ENCODE data around the gene CPLANE2.
"Not testable (repeated sequence)": the region's sequence is repeated elsewhere in the genome, so short reads cannot be mapped to it uniquely, and the experiment has no call there.

The CPLANE2 gene

GRCh38 chr1:16217061-16217785 is 19.8 kb downstream of the CPLANE2 start:
- no peak for TF ChIP-seq CTCF (IDR thresholded peaks at IDR 0.05; ENCODE audit: insufficient read depth, low read length, poor library complexity, severe bottlenecking)
- Histone ChIP-seq H3K36me3 (ENCODE audit: control insufficient read depth, insufficient read depth, low read length) (no peaks in the 10 kb centered on the region), H3K4me3 (replicated peaks; ENCODE audit: low read depth, low read length) (peak overlapping the region; percentile 57)

GRCh38 chr1:16215882-16216753 is 20.9 kb downstream of the CPLANE2 start:
- H3K36me3 ChIP-seq (ENCODE audit: control insufficient read depth, insufficient read depth, low read length) = no peaks in the 10 kb centered on the region
- no peak for TF ChIP-seq CTCF (IDR thresholded peaks at IDR 0.05; ENCODE audit: insufficient read depth, low read length, poor library complexity, severe bottlenecking)
- H3K4me3 ChIP-seq (replicated peaks; ENCODE audit: low read depth, low read length) = peak overlapping the region; percentile 57
- peak; percentile 59 for DNase-seq (ENCODE audit: extremely low read depth, insufficient read length)
- no peaks in the 10 kb centered on the region; the same call in 1 of the 2 replicates for H3K27me3 ChIP-seq (replicated peaks; ENCODE audit: control insufficient read depth, insufficient read depth, low read length)

More at GRCh38 chr1:16217061-16217785, 19.8 kb downstream of the CPLANE2 start:
- H3K27me3 ChIP-seq (replicated peaks; ENCODE audit: control insufficient read depth, insufficient read depth, low read length) = no peaks in the 10 kb centered on the region; the same call in 1 of the 2 replicates
- peak; percentile 92 for DNase-seq (ENCODE audit: extremely low read depth, insufficient read length)

DNA sequence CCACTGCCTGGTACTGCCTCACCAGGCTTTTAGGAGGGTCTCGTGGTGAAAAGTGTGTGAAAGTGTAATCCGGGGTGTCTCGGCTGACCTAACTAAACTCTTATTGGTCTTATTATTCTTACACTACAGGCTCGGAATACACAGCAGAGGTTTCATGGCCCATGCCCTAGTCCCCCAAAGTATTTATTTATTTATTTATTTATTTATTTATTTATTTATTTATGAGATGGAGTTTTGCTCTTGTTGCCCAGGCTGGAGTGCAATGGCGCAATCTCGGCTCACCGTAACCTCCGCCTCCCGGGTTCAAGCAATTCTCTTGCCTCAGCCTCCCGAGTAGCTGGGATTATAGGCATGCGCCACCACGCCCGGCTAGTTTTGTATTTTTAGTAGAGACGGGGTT is 21.7 kb downstream of the CPLANE2 start:
- not testable (repeated sequence) for H3K4me3 ChIP-seq (replicated peaks; ENCODE audit: low read depth, low read length); H3K36me3 ChIP-seq (ENCODE audit: control insufficient read depth, insufficient read depth, low read length); H3K27me3 ChIP-seq (replicated peaks; ENCODE audit: control insufficient read depth, insufficient read depth, low read length); DNase-seq (ENCODE audit: extremely low read depth, insufficient read length)

DNA sequence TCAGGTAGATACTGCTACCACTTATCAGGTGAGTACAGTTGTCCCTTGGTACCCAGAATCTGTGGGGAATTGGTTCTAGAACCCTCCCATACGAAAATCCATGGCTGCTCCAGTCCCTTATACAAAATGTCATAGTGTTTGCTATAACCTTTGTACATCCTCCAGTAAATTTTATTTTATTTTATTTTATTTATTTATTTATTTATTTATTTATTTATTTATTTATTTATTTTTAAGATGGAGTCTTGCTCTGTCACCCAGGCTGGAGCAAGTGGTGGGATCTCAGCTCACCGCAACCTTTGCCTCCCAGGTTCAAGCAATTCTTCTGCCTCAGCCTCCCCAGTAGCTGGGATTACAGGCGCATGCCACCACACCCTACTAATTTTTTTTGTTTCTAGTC is 23.4 kb downstream of the CPLANE2 start:
- H3K4me3 ChIP-seq (replicated peaks; ENCODE audit: low read depth, low read length); H3K36me3 ChIP-seq (ENCODE audit: control insufficient read depth, insufficient read depth, low read length); DNase-seq (ENCODE audit: extremely low read depth, insufficient read length); H3K27me3 ChIP-seq (replicated peaks; ENCODE audit: control insufficient read depth, insufficient read depth, low read length): not testable (repeated sequence)

GRCh38 chr1:16213013-16213412 is 24.0 kb downstream of the CPLANE2 start:
- H3K27me3 ChIP-seq (replicated peaks; ENCODE audit: control insufficient read depth, insufficient read depth, low read length) = no peaks in the 10 kb centered on the region; the same call in 1 of the 2 replicates
- no peaks in the 10 kb centered on the region for H3K36me3 ChIP-seq (ENCODE audit: control insufficient read depth, insufficient read depth, low read length)
- no peak overlapping the region for H3K4me3 ChIP-seq (replicated peaks; ENCODE audit: low read depth, low read length)
- DNase-seq (ENCODE audit: extremely low read depth, insufficient read length) = no peak
- TF ChIP-seq CTCF (IDR thresholded peaks at IDR 0.05; ENCODE audit: insufficient read depth, low read length, poor library complexity, severe bottlenecking) = no peak

DNA sequence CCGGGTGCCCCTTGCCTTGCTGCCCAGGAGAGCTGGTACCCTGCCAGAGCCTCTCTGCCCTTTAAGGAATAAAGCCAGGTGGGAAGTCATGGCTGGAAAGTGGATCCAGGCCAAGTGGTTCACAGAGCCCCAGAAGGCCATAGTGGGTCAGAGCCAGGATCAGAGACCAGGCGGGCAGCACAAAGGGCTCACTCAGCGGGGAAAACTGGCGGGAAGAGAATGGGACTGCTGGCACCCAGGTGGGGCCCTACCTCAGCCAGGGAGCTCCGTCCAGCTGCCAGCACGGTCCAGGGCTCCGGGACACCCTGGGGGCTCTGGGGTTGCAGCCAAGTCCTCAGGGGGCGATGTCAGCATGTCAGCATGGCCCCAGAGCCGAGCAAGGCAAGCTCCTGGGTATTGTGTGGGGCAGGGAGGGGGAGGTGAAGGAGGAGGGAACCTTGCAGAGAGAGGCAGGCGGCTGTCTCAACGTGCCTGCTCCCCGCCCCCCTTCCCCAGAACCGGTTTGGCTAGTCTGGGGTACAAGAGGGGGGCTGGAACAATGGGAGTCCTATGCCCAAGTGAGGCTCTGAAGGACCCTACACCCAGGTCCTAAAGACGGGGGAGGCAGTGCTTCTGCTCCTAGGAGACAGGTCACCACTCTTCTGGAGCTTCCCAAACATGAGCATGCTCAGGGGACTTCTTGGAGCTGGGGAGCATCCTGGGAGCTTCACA is 24.6 kb downstream of the CPLANE2 start, which contains the start of gene ARHGEF19:
TSS of gene ARHGEF19 (minus strand) at position 402 of the 711 bp plus-strand sequence. CDS start 3,598 bp downstream, outside the sequence.
- no peak for TF ChIP-seq CTCF (IDR thresholded peaks at IDR 0.05; ENCODE audit: insufficient read depth, low read length, poor library complexity, severe bottlenecking)
- Histone ChIP-seq H3K36me3 (ENCODE audit: control insufficient read depth, insufficient read depth, low read length) (no peaks in the 10 kb centered on the region), H3K4me3 (replicated peaks; ENCODE audit: low read depth, low read length) (no peak within 1 kb of the TSS), H3K27me3 (replicated peaks; ENCODE audit: control insufficient read depth, insufficient read depth, low read length) (no peaks in the 10 kb centered on the region; the same call in 1 of the 2 replicates)
- DNase-seq (ENCODE audit: extremely low read depth, insufficient read length) = no peak
